Breast epithelium (tissue), 3 donors: Measurements from ENCODE around the gene IST1.

ENCODE experiments used
- CTCF ChIP-seq, 3 donors: fragments of 450-650 bp; IDR thresholded peaks; one replicate each; pipeline ENCODE4 v1.5.1; 2016 to 2017; ENCODE audit warnings: antibody characterized with exemption in 3 of 3, mild to moderate bottlenecking in 3 of 3, moderate library complexity in 3 of 3
- POLR2A ChIP-seq: fragments of 450-650 bp; IDR thresholded peaks from one replicate; pipeline ENCODE4 v1.6.1; 2016; ENCODE audit warnings: antibody characterized with exemption, mild to moderate bottlenecking, moderate library complexity
- POLR2AphosphoS5 ChIP-seq, 3 donors: sonication (generic); formaldehyde crosslinking; IDR thresholded peaks; one replicate each; pipeline ENCODE4 v1.6.1; 2017; ENCODE audit warnings: antibody characterized with exemption in 3 of 3

GRCh38 chr16:71924710-71925109, 29.4 kb downstream of the IST1 start:
- TF ChIP-seq CTCF (IDR thresholded peaks at IDR 0.05) (no peak), POLR2A (no peak), POLR2AphosphoS5 (IDR thresholded peaks at IDR 0.05) (no peak)
